ENCODE data around the gene RND1.
"Not testable (repeated sequence)": the region's sequence is repeated elsewhere in the genome, so short reads cannot be mapped to it uniquely, and the experiment has no call there.

Gene RND1

GRCh38 chr12:48865281-48866051, at the start of gene RND1:
RND1 (minus strand) TSS chr12:48865870; CDS start chr12:48865767, 103 bp downstream.
- peak; percentile 92 for DNase-seq

DNA sequence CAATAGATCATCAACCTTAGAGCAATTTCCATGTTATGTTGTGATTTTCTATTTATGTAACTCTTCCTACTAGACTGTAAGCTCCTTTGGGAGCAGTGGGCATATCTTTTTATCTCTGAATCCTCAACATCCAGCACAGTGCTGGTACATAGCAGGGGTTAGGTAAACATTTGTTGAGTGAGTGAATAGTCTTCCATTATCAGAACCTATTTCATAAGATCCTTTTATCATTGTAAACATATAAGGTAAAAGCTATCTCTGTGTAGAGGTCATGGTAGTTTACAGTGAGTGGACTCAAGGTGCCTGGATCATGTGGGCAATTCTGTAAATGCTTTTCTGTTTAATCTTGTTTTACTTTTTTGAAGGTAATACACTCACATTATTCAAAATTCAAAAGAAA, 44.5 kb upstream of the RND1 start:
- DNase-seq: no peak

DNA sequence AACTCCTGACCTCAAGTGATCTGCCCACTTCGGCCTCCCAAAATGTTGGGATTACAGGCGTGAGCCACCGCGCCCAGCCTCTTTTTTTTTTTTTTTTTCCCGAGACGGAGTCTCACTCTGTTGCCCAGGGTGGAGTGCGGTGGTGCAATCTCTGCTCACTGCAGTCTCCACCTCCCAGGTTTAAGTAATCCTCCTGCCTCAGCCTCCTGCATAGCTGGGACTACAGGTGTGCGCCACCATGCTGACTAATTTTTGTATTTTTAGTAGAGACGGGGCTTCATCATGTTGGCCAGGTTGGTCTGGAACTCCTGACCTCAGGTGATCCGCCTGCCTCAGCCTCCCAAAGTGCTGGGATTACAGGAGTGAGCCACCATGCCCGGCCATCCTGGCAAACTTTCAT, 44.0 kb upstream of the RND1 start:
- DNase-seq: not testable (repeated sequence)

- no peak for DNase-seq
Observed at GRCh38 chr12:48907245-48907644, 41.6 kb upstream of the RND1 start.

DNA sequence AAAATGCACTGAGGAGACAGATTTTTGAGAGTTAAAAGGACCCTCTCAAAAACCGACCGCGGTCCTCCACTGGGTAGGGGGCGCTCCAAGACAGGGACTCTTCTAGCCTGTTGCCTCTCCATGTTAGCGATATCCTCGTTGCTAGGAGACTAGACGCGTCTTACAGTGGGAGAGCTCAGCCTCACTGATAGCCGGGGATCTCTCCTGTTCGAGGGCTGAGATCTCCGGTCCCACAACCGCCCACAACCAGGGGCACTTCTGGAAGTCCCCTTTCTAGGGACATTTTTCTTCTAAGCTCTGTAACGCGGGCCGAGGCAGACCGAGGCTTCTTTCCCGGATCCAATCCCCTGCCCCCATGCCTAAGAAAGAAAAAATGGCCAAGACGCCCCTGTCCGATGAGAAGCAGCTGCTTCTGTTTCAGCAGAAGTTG, 38.3 kb upstream of the RND1 start:
- DNase-seq: peak; percentile 78

- no peak for DNase-seq
Observed at GRCh38 chr12:48903363-48903981, 37.8 kb upstream of the RND1 start.

DNA sequence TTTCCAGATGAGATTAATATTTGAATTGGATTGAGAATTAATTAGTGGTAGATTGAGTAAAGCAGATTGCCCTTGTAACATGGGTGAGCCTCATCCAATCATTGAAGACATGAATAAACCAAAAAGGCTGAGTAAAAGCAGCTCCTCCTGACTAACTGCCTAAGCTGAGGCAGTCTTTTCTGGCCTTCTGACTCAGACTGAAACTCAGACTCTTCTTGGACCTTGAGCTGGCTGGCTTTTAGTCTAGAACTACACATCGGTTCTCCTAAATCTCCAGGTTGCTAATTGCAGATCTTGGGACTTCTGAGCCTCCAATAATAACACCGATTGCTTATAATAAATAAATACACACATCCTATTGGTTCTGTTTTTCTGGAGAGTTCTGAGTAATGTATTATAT, 35.6 kb upstream of the RND1 start:
- no peak for DNase-seq

DNA sequence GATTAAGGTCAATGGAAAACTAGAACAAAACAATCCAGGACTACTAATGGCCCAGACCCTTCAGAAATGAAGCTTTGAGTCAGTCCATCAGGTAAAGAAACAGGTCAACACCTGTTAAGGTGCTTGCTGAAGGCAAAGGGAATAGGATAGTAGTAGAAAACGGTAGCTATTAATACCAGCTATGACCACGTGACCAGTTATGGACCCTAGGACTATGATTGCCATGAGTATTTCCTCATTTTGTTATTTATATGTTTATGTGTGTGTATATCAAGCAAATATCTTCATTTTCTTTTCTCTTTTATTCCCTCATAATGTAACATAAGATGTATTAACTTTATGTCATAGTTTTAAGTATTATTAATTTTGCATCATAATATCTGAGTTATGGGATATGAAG, 34.0 kb upstream of the RND1 start:
- DNase-seq: no peak

DNA sequence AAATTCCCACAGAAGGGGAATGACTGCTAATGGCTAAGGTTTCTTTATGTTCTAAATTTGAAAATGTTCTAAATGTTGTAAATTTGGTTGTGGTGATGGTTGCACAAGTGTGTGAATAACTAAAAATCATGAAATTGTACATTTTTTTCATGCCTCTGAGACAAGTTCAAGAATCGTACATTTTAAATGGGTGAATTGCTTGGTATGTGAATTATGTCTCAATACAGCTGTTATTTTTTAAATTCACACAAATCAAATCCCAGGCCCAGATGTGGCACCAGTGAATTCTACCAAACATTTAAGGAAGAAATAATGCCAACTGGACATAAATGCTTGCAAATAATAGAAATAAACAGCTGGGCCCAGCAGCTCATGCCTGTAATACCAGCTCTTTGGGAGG, 28.6 kb upstream of the RND1 start:
- DNase-seq: no peak

DNA sequence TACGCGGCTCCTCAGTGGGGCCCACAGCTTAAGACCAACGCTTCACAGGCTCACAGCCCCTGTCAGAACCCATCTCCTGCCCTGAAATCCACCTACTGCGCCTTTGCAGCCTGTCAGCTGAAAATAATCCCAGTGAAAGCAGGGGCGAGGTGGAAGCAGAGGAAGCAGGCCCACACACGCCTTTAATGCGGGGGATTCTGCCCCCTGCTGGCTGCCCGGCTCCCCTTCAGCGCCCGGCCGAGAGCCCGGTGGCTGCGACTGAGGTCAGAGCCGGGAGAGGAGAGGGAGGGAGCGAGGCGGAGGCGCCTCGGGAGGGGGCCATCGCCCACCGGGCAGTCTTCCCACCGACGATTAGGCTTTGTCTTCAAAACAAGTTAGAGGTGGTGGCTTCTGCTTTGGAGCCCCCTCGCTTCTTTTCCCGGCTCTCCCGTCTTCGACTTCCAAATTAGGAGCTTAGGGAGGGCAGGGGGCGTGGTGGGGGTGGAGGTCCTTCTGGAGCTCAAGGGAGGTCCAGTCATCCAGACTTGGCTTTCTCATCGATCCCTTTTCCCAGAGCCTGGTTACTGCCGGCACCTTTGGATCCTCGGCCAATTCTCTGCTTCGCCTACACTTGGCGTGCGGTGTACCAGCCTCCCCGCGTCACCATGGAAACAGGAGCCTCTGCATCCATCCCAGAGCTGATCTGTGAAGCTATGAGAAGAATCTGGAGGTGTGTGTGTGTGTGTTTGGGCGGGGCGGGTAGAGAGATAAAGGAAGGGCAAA, 25.2 kb upstream of the RND1 start:
- DNase-seq: peak; percentile 50

DNA sequence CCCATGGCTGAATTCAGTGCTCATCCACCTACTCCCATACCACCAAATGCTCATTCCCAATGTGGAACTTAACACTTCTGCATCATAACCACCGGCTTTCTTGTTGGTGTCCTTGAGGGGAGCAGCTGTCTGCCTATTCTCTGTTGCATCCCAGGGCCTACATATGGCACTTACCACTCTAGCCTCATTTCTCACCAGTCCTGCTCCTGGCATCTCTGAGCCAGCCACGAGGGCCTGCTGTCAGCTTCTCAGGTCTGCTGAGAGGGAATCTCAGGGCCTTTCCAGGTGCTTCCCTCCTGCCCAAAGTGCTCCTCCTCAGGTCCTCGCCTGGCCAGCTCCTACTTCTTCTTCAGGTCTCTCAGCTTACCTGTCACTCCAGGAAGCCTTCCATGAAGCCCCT, 24.0 kb upstream of the RND1 start:
- no peak for DNase-seq

- no peak for DNase-seq
Observed at GRCh38 chr12:48883305-48884161, 17.9 kb upstream of the RND1 start.

DNA sequence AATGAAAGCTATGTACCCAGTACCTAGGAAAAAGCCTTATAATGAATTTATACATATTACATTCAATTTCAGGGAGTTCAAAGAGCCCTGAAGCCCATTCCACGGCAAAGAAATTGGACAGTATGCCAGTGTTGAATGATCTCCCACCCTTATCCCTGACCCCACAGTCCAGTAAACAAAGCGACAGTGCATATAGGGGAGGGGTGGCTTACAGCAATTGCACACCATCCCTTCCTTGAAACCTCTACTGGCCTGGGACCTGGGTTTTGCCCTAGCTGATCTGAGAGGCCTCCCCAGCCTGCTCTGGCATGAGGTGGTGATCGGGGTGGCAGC, 17.3 kb upstream of the RND1 start:
- DNase-seq: no peak

GRCh38 chr12:48882315-48882687, 16.6 kb upstream of the RND1 start:
- no peak for DNase-seq

DNA sequence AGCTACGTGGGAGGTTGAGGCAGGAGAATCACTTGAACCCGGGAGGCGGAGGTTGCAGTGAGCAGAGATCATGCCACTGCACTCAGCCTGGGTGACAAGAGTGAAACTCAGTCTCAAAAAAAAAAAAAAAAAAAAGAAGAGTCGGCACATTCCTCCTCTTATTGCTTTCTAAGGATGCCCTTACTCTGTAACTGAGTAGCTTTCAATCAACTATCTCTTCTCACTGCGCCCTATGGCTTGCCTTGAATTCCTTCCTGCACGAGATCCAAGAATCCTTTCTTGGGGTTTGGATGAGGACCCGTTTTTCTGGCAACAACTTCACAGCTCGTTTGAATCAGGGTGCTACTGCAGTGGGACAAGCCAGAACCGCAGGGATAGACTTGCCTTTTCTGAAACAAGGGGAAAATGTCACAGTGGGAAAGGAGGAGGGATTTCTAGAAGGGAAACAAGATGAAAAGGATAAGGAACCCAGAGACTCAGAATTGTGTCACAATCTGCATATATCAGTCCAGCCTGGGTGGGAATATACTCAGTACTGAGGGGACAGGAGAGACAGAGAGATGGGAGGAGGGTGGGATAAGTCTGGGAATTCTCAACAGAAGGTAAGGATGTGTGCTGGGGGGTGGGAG, 16.1 kb upstream of the RND1 start:
- no peak for DNase-seq

- no peak for DNase-seq
Observed at GRCh38 chr12:48880647-48881046, 15.0 kb upstream of the RND1 start.

DNA sequence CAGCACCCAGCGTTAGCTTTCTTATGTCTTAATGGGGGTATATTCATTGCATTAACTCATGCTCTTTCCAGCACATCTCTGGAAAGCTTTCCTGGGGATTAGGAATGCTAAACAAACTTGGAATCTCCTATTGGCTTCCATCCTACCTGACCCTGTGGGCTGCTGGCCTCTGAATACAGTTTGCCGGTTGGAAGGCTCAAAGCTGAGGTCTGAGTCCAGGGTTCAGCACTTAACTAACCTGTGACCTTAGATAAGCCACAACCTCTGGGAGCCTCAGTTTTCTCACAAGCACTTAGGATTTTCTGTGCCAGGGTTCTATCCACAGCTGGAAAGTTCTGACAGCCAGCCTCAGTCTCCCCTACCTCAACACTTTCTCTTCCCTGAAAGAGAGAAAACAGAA, 12.9 kb upstream of the RND1 start:
- DNase-seq: no peak

- DNase-seq: no peak
Observed at GRCh38 chr12:48875944-48876515, 10.4 kb upstream of the RND1 start.

- DNase-seq: not testable (repeated sequence)
Observed at GRCh38 chr12:48873534-48873933, 7.9 kb upstream of the RND1 start.

DNA sequence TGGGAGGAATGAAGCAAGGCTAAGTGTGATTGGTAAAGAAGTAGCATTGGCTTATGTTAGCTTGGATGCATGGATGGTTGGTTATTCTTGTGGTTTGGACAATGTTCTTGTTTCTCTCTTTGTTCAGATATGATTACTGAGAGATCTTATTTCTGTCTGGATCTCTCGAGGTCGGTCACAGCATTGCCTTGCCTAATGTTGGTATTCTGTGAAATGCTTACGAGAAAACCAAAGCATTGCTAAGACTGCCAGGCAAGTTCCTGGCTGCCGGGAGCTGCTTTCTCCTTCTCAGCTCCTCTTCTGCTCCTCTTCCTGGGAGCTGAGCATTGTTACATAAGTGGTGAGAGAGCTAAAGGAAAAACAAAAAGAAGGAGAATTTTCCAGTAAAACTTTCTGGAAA, 7.4 kb upstream of the RND1 start:
- DNase-seq: no peak

DNA sequence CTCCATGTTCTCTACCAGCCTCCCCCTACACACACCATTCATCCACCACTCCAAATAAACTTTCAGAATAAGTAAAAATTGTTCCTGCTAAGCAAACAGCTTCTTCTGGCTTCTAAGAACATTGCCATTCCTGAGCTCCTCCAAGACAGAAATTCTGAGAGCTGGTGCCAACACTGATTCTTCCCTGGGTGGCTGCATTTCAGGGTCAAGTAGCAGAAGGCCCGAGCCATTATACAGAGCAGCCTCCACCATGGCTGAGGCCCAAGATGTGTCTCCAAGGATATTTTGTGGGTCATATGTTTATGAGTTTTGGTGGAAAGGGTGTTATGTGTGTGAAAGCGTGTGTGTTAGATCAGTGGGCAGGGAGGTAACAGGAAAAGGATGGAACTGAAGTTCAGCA, 3.5 kb upstream of the RND1 start:
- DNase-seq: no peak

DNA sequence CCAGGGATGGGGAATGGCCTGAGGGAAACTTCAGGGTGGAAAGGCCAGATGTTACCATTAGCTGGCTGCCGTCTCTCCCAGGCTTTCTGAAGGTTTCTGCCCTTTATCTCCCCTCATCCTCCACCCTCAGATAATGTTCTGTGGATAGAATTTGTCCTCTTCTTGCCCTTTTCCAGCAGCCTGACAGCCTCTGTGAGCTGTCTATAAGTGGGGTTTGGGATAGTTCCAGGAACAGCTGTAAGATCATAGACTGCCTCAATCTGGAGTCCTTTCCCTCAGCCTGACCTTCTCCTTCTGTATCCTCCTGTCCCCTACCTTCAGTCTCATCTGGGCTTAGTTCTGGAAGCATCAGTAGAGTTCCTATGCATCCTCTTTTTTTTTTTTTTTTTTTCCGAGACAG, 2.8 kb upstream of the RND1 start:
- DNase-seq: no peak

Measured in NCI-H2171 (cell line).